Liver (tissue), 9 donors: Measurements from ENCODE around the gene CCDC68. TPM values are rescaled to one million over a fixed set of nuclear protein-coding genes. Genes with fewer than 3 reads are reported as not detected.

ENCODE experiments used
- DNase-seq: peaks from one replicate; pipeline ENCODE4 v3.0.0-alpha.2; 2017; ENCODE audit warnings: low spot score
- H3K27ac ChIP-seq, 2 donors: one replicate each; pipeline ENCODE4 v1.7.0; 2013; ENCODE audit warnings: inconsistent platforms in 2 of 2, low read length in 2 of 2, control low read depth in 1 of 2, low read depth in 1 of 2, mild to moderate bottlenecking in 1 of 2
- H3K27me3 ChIP-seq, 4 donors: one replicate each; pipeline versions ENCODE4 v1.6.1 to v1.7.0; 2013; ENCODE audit warnings: low read length in 3 of 4, inconsistent platforms in 1 of 4, mild to moderate bottlenecking in 1 of 4, moderate library complexity in 1 of 4; ENCODE audit not compliant: control insufficient read depth in 4 of 4, insufficient read depth in 4 of 4
- H3K36me3 ChIP-seq, 4 donors: one replicate each; pipeline versions ENCODE4 v1.6.1 to v1.7.0; 2013; ENCODE audit warnings: low read length in 3 of 4, mild to moderate bottlenecking in 3 of 4, low read depth in 1 of 4, moderate library complexity in 1 of 4; ENCODE audit not compliant: control insufficient read depth in 4 of 4, insufficient read depth in 3 of 4
- H3K4me1 ChIP-seq, 4 donors: one replicate each; pipeline versions ENCODE4 v1.6.1 to v1.7.0; 2013; ENCODE audit warnings: low read length in 3 of 4, mild to moderate bottlenecking in 3 of 4, moderate library complexity in 1 of 4; ENCODE audit not compliant: control insufficient read depth in 4 of 4, insufficient read depth in 4 of 4
- H3K4me3 ChIP-seq, 3 donors: one replicate each; pipeline versions ENCODE4 v1.6.1 to v1.7.0; 2013; ENCODE audit warnings: low read length in 3 of 3, control low read depth in 1 of 3, low read depth in 1 of 3, mild to moderate bottlenecking in 1 of 3
- H3K9ac ChIP-seq, 2 donors: one replicate each; pipeline ENCODE4 v1.7.0; 2013; ENCODE audit warnings: low read length in 2 of 2, mild to moderate bottlenecking in 2 of 2, moderate library complexity in 2 of 2, control low read depth in 1 of 2, low read depth in 1 of 2
- H3K9me3 ChIP-seq, 4 donors: one replicate each; pipeline versions ENCODE4 v1.6.1 to v1.7.0; 2013; ENCODE audit warnings: low read length in 3 of 4; ENCODE audit not compliant: control insufficient read depth in 4 of 4
- ATF3 ChIP-seq: IDR thresholded peaks from 2 replicates; pipeline ENCODE4 v1.6.1; 2016; ENCODE audit warnings: antibody characterized with exemption
- CTCF ChIP-seq: fragments of 150-350 bp; IDR thresholded peaks from 2 replicates; pipeline ENCODE4 v1.5.1; 2017; ENCODE audit warnings: improper control_type of control experiment, low read depth, low read length; ENCODE audit not compliant: missing input control
- EGR1 ChIP-seq, 2 donors: IDR thresholded peaks; 2 replicates each; pipeline ENCODE4 v1.6.1; 2016 to 2018; ENCODE audit warnings: antibody characterized with exemption in 2 of 2, low read depth in 2 of 2
- FOXA1 ChIP-seq: IDR thresholded peaks from 2 replicates; pipeline ENCODE4 v1.6.1; 2016; ENCODE audit warnings: antibody characterized with exemption
- FOXA2 ChIP-seq: IDR thresholded peaks from 2 replicates; pipeline ENCODE4 v1.6.1; 2016; ENCODE audit warnings: antibody characterized with exemption
- GABPA ChIP-seq, 2 donors: IDR thresholded peaks in 1 of 2; conservative IDR thresholded peaks in 1 of 2; 2 replicates each; pipeline ENCODE4 v1.6.1; 2016; ENCODE audit warnings: antibody characterized with exemption in 2 of 2, mild to moderate bottlenecking in 1 of 2, moderate library complexity in 1 of 2
- HNF4A ChIP-seq, 2 donors: conservative IDR thresholded peaks; 2 replicates each; pipeline ENCODE4 v1.6.1; 2016; ENCODE audit warnings: antibody characterized with exemption in 2 of 2, mild to moderate bottlenecking in 2 of 2
- HNF4G ChIP-seq: IDR thresholded peaks from 2 replicates; pipeline ENCODE4 v1.6.1; 2016; ENCODE audit warnings: antibody characterized with exemption
- JUND ChIP-seq, 2 donors: IDR thresholded peaks; 2 replicates each; pipeline ENCODE4 v1.6.1; 2016; ENCODE audit warnings: antibody characterized with exemption in 2 of 2
- MAX ChIP-seq: IDR thresholded peaks from 2 replicates; pipeline ENCODE4 v1.6.1; 2016; ENCODE audit warnings: antibody characterized with exemption
- NR2F2 ChIP-seq: IDR thresholded peaks from 2 replicates; pipeline ENCODE4 v1.6.1; 2016; ENCODE audit warnings: antibody characterized with exemption
- RAD21 ChIP-seq, 2 donors: IDR thresholded peaks; 2 replicates each; pipeline ENCODE4 v1.6.1; 2016; ENCODE audit warnings: antibody characterized with exemption in 2 of 2, mild to moderate bottlenecking in 2 of 2
- REST ChIP-seq: IDR thresholded peaks from 2 replicates; pipeline ENCODE4 v1.6.1; 2016; ENCODE audit warnings: antibody characterized with exemption, mild to moderate bottlenecking
- RXRA ChIP-seq, 2 donors: IDR thresholded peaks; 2 replicates each; pipeline ENCODE4 v1.6.1; 2017 to 2018; ENCODE audit warnings: antibody characterized with exemption in 2 of 2, mild to moderate bottlenecking in 1 of 2
- SP1 ChIP-seq: IDR thresholded peaks from 2 replicates; pipeline ENCODE4 v1.6.1; 2018; ENCODE audit warnings: antibody characterized with exemption, mild to moderate bottlenecking
- TAF1 ChIP-seq: conservative IDR thresholded peaks from 2 replicates; pipeline ENCODE4 v1.6.1; 2016; ENCODE audit warnings: antibody characterized with exemption, mild to moderate bottlenecking
- YY1 ChIP-seq: IDR thresholded peaks from 2 replicates; pipeline ENCODE4 v1.6.1; 2016; ENCODE audit warnings: antibody characterized with exemption, mild to moderate bottlenecking
- ZBTB33 ChIP-seq: IDR thresholded peaks from 2 replicates; pipeline ENCODE4 v1.6.1; 2016; ENCODE audit warnings: antibody characterized with exemption
- WGBS: extraction: QIAGEN DNeasy Blood & Tissue Kit; methylation state at CpG from one replicate; pipeline ENCODE4 v1.1.7; 2013; 5-methylcytosine and 5-hydroxymethylcytosine counted together
- polyA plus RNA-seq, 2 donors: library from polyadenylated mRNA; stranded (reverse) in 1 of 2; unstranded in 1 of 2; fragments of 200-250 nt in 1 of 2; fragments of >200 nt in 1 of 2; fragmentation: Nextera tagmentation in 1 of 2; extraction: Ambion mirVana in 1 of 2; gene quantifications; one replicate each; pipeline versions ENCODE4 v1.2.1 to v1.2.3, GENCODE V29; 2013 to 2015
- total RNA-seq, 2 donors: library from RNA; depleted of rRNA; stranded (reverse); fragments of >200 nt; gene quantifications; one replicate each; pipeline ENCODE4 v1.2.3, GENCODE V29; 2014
- donor health status: healthy.
- donor health status: healthy.
- donor health status: healthy.
- donor health status: healthy.
- donor health status: healthy.

The CCDC68 gene
- total and polyA plus RNA-seq, 4 donors = 2.6 to 17.5 (median 11.2) TPM

- WGBS = 93% methylated on average over 7 of the region's 7 CpGs
These were observed 19.8 kb downstream of the CCDC68 start for GRCh38 chr18:54939361-54939917.

More at GRCh38 chr18:54939361-54939917, 19.8 kb downstream of the CCDC68 start:
- no peak for DNase-seq
- no peak overlapping the region for H3K4me3 ChIP-seq
- peaks cover 0 to 5% (median 3%) of the 10 kb centered on the region in 4 donors for H3K36me3 ChIP-seq
- H3K27me3 ChIP-seq = no peaks in the 10 kb centered on the region
- no peak for TF ChIP-seq FOXA2
- TF ChIP-seq HNF4G = no peak
- TF ChIP-seq FOXA1 = no peak
- TF ChIP-seq CTCF = no peak
- no peak for TF ChIP-seq ZBTB33
- no peak for TF ChIP-seq SP1
- no peak for TF ChIP-seq HNF4A (conservative IDR thresholded peaks at IDR 0.05)
- TF ChIP-seq GABPA (IDR thresholded peaks at IDR 0.05 in 1 of 2, conservative IDR thresholded peaks at IDR 0.05 in 1 of 2) = no peak
- TF ChIP-seq RXRA (IDR thresholded peaks at IDR 0.05) = no peak
- TF ChIP-seq NR2F2 = no peak
- no peak for TF ChIP-seq JUND (IDR thresholded peaks at IDR 0.05)
- no peak for TF ChIP-seq TAF1
- no peak for TF ChIP-seq MAX
- TF ChIP-seq EGR1 (IDR thresholded peaks at IDR 0.05; ENCODE audit: low read depth in 2 of 2) = no peak
- TF ChIP-seq RAD21 (IDR thresholded peaks at IDR 0.05) = no peak
- no peak for TF ChIP-seq ATF3
- TF ChIP-seq REST = no peak
- no peak for TF ChIP-seq YY1
- H3K9me3 ChIP-seq = no peaks in the 10 kb centered on the region
- H3K9ac ChIP-seq = no peak overlapping the region
- no peak overlapping the region for H3K27ac ChIP-seq
- no peaks in the 10 kb centered on the region for H3K4me1 ChIP-seq
